Neural crest cell (in vitro differentiated cells): ENCODE data around the gene CCDC40. TPM values are rescaled to one million over a fixed set of nuclear protein-coding genes. Genes with fewer than 3 reads are reported as not detected.

Source experiments
- DNase-seq: peaks from one replicate; pipeline ENCODE4 v3.0.0; 2021; ENCODE audit warnings: low read depth, mixed read lengths, low spot score
- H3K27ac Mint-ChIP-seq: one replicate; pipeline ENCODE4 v1.8.0; 2021; ENCODE audit warnings: mild to moderate bottlenecking, mixed read lengths; ENCODE audit not compliant: unreplicated experiment
- H3K27me3 Mint-ChIP-seq: 2 replicates; pipeline ENCODE4 v1.8.0; 2021; ENCODE audit warnings: low read depth, mild to moderate bottlenecking, mixed read lengths
- H3K36me3 Mint-ChIP-seq: 2 replicates; pipeline ENCODE4 v1.8.0; 2021; ENCODE audit warnings: low read depth, mild to moderate bottlenecking, mixed read lengths
- H3K4me1 Mint-ChIP-seq: 2 replicates; pipeline ENCODE4 v1.8.0; 2021; ENCODE audit warnings: mixed read lengths
- H3K4me3 Mint-ChIP-seq: one replicate; pipeline ENCODE4 v1.8.0; 2021; ENCODE audit warnings: mild to moderate bottlenecking, mixed read lengths
- H3K9me3 Mint-ChIP-seq: 2 replicates; pipeline ENCODE4 v1.8.0; 2021; ENCODE audit warnings: mixed read lengths
- CTCF ChIP-seq: fragments of 200-600 bp; sonication (generic); conservative IDR thresholded peaks from 2 replicates; pipeline ENCODE4 v1.5.0; 2021; ENCODE audit warnings: antibody characterized with exemption, mild to moderate bottlenecking
- total RNA-seq: library from RNA; stranded (reverse); gene quantifications from 2 replicates; pipeline ENCODE4 v1.2.1, GENCODE V29; 2021

CCDC40 gene
- total RNA-seq, 1 donor from 2014 or later: 22.7 TPM

GRCh38 chr17:80125656-80126448 is 89.4 kb downstream of the CCDC40 start:
- DNase-seq: no peak
- peaks cover 8% of the 10 kb centered on the region for H3K4me1 Mint-ChIP-seq
- H3K27me3 Mint-ChIP-seq: peaks cover 10% of the 10 kb centered on the region
- H3K36me3 Mint-ChIP-seq: no peaks in the 10 kb centered on the region
- H3K9me3 Mint-ChIP-seq: no peaks in the 10 kb centered on the region
- H3K4me3 Mint-ChIP-seq: no peak overlapping the region
- no peak overlapping the region for H3K27ac Mint-ChIP-seq
- TF ChIP-seq CTCF: no peak

DNA sequence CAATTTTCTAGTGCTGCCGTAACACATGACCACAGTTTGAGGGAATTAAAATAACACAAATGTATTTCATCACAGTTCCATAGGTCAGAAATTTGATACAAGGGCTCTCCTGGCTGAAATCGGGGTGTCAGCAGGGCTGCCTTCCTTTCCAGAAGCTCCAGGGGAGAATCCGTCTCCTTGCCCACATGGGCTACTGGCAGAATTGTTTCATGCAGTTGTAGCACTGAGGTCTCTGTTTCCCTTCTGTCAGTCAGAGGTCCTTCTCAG is 89.9 kb downstream of the CCDC40 start:
- peaks cover 10% of the 10 kb centered on the region for H3K27me3 Mint-ChIP-seq
- TF ChIP-seq CTCF: no peak
- H3K4me3 Mint-ChIP-seq: no peak overlapping the region
- no peak overlapping the region for H3K27ac Mint-ChIP-seq
- H3K4me1 Mint-ChIP-seq: peaks cover 8% of the 10 kb centered on the region
- no peaks in the 10 kb centered on the region for H3K9me3 Mint-ChIP-seq
- DNase-seq: no peak
- H3K36me3 Mint-ChIP-seq: no peaks in the 10 kb centered on the region

- no peak for DNase-seq
- no peak overlapping the region for H3K4me3 Mint-ChIP-seq
- no peaks in the 10 kb centered on the region for H3K9me3 Mint-ChIP-seq
- peaks cover 10% of the 10 kb centered on the region for H3K27me3 Mint-ChIP-seq
- H3K4me1 Mint-ChIP-seq: peaks cover 5% of the 10 kb centered on the region
- TF ChIP-seq CTCF: no peak
- peaks cover 6% of the 10 kb centered on the region for H3K36me3 Mint-ChIP-seq
- no peak overlapping the region for H3K27ac Mint-ChIP-seq
Observed at GRCh38 chr17:80129006-80129565, 92.6 kb downstream of the CCDC40 start.

GRCh38 chr17:80130992-80131391 is 94.5 kb downstream of the CCDC40 start:
- H3K4me3 Mint-ChIP-seq: no peak overlapping the region
- H3K36me3 Mint-ChIP-seq: peaks cover 6% of the 10 kb centered on the region
- no peak overlapping the region for H3K27ac Mint-ChIP-seq
- H3K4me1 Mint-ChIP-seq: no peaks in the 10 kb centered on the region
- DNase-seq: no peak
- TF ChIP-seq CTCF: no peak
- H3K27me3 Mint-ChIP-seq: peaks cover 10% of the 10 kb centered on the region
- H3K9me3 Mint-ChIP-seq: no peaks in the 10 kb centered on the region

DNA sequence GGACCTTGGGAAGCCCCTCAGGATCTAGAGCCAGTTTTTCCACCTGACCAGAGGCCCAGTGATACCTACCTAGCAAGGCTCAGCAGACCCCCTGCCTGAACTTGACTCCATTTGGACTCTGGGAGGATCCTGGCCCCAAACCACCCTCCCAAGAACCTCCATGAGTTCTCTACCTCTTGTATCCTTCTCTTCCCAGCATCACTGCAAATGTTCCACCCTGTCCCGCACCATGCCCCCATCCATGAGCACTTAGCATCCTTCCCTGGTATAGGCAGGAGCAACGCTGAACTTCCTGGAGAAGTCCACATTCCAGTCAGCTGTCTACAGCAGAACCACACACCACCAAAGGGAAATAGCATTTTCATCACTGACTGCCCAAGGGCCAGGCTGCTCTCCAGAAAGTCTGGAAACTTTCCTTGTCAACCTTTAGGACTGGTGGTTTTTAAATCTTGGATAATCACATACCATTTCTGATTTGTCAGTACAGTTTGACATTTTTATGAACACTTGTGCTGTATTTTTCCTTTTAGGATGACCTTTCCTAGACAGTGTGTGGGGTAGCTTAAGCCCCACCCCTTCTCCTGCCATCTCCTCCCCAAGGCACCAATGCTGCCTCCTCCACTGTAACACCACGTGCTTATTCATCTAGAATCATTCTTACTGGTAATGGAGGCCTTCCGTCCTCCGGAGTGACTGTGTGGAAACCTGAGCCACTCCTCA is 96.6 kb downstream of the CCDC40 start:
- H3K27me3 Mint-ChIP-seq: peaks cover 10% of the 10 kb centered on the region
- H3K4me3 Mint-ChIP-seq: no peak overlapping the region
- H3K27ac Mint-ChIP-seq: no peak overlapping the region
- H3K9me3 Mint-ChIP-seq: no peaks in the 10 kb centered on the region
- peaks cover 14% of the 10 kb centered on the region for H3K36me3 Mint-ChIP-seq
- no peak for DNase-seq
- no peaks in the 10 kb centered on the region for H3K4me1 Mint-ChIP-seq
- no peak for TF ChIP-seq CTCF
